GM21737 (cell line): ENCODE measurements around the gene PDE4B.
"Not testable (repeated sequence)": the region's sequence is repeated elsewhere in the genome, so short reads cannot be mapped to it uniquely, and the experiment has no call there.

Source experiments
- ATAC-seq: cut with Tn5 transposase; IDR thresholded peaks from one replicate; pipeline ENCODE4 v1.9.1; 2021; ENCODE audit warnings: mild to moderate bottlenecking, moderate library complexity; ENCODE audit not compliant: unreplicated experiment

The PDE4B gene

DNA sequence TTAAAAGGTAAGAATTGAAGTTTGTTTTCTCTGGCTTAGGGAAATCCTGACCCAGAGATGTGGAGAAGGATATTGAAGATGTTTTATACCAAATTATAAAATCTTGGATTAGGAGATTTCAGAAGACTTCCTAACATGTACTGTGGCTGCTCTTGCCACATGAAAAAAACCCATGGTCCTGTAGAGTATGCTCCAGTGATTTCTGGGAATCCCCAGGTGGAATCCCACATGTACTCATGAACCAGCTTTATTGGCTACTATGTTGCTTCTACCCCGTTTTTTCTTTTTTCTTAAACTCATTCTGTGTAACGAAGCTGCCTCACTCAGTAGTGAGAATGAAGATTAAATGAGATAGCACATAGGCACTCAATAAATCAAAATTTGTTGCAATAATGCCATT is 608.5 kb downstream of the PDE4B start:
- ATAC-seq: no peak

DNA sequence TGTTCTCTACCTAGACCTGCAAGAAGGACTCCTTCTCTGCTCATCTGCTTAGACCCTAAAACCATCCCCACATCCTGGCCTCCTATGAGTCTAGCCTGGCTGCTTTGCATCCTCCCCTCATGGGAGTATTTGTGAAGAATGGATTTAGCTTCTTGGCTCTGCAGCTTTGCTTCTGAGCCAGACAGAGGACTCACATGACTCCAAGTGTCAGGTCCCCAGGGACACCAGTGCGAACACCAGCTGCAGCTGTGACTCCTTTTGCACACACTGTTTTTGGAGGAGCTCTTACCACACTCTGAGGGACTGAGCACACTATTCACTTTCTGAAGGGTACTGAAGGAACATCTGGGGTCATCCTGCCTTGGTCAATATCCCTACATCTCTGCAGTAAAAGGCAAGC is 609.5 kb downstream of the PDE4B start:
- peak; percentile 71 for ATAC-seq

DNA sequence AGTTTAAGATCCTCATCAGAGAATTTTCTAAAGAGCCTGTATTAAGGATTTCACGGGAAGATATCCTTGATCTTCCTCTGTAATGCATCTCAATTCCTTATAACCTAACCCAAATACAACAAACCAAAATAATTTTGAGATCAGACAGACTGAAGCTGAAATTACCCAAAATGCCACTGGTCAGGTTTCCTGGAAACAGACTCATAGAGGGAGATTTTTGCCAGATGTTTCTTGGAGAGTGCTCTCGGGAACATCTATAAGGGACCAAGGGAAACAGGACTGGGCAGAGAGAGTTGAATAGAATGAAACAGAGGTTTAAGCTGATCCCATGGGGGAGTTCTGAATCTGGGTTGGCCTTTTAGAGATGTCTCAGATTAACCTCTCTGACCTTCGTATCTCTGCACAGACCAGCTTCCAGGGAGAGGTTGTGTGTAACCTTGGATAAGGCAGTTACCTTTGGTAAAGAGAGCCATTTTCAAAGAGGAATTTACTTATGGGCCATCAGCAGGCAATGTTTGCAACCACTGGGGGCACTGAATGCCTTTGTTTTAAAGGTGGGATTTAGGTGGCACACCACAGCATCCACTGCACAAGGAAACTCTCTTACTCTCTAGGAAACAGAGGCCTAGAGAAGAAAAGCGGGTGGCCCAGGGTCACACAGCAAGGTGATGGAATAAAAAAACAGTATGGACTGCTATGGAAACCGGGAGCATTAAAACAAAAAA is 610.5 kb downstream of the PDE4B start:
- no peak for ATAC-seq

DNA sequence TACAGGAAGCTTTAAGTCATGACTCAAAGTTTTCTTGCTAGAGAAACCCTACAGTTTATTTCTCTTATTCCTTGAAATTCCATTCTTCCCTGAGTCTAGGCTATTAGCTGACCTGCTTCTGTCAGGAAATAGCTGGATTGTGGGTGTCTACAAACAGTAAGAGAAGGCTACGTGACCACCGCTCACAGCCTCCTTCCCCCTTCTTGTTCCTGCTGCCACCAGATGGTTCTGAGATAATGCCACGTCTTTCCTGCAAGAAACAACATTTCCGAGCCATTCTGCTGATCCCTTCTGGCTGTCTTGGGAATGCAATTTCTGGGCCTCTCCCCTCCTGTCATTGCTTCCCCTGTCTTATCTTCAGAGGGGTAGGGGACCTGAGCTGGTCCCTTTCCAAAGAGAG is 612.4 kb downstream of the PDE4B start:
- ATAC-seq: no peak

DNA sequence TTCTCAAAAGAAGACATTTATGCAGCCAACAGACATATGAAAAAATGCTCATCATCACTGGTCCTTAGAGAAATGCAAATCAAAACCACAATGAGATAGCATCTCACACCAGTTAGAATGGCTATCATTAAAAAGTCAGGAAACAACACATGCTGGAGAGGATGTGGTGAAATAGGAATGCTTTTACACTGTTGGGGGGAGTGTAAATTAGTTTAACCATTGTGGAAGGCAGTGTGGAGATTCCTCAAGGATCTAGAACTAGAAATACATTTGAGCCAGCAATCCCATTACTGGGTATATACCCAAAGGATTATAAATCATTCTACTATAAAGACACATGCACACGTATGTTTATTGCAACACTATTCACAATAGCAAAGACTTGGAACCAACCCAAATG is 618.8 kb downstream of the PDE4B start:
- ATAC-seq: not testable (repeated sequence)

DNA sequence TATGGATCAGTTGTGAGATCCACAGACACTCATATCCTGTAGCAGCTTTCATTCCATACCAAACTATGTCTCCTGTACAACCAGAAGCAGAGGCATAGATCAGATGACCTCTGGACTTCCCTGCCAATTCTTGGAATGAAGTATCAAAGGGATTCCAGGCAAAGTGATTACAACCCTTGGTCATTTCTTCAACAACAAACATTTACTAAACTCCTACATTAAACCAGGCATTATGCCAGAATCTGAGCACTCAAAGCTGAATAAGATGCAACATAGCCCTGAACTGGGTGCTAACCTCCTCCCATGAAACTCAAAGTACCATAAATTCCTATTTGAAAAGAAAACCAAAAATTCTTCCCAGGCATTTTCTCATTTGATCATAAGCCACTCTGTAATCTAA is 620.0 kb downstream of the PDE4B start:
- ATAC-seq: no peak

DNA sequence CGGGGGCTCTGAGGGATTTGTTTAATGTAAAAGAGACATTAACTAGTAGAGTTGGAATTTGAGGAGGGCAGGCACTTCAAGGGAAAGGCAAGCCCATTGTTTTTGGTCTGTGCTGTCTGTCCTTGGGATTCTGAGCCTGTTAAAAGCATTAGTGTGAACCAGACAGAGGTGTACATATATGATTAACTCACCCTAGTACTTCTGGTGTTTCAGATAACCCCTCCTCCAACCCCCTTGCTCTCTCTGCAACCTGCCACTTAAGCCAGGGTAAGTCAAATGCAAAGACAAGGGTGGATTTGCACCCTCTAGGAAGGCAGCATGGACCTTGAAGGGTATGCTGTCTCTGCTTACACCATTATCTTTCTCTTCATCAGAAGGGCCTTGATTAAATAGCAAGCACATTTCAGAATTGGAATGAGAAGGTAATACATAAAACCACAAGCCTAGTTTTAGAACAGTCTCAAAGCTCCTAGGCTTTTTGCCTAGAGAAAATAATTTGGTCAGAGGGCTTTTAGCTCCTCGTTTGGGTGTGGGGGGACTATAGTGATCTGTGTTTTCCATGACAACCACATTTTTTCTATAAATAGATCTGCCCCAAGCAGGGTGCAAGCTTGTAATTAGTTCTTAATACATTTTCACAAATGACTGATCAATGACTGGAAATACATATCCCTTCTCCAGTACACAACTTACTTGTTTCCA is 620.6 kb downstream of the PDE4B start:
- ATAC-seq: peak; percentile 71

DNA sequence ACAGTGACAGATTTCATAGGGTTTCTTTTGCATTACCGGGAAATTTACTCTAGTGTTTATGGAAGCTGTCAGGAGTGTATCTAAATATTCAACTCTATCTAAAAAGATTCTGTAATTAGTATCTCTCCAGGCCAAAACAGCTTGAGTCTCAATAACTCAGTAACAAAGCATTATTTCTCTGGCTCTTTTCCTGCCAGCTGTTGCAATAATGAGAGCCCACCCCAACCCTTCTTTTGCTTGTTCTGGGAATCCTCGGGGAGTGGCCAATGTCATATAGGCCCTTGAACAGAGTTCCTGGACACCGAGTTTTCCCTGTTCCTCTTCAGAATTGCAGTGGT is 621.1 kb downstream of the PDE4B start:
- no peak for ATAC-seq

DNA sequence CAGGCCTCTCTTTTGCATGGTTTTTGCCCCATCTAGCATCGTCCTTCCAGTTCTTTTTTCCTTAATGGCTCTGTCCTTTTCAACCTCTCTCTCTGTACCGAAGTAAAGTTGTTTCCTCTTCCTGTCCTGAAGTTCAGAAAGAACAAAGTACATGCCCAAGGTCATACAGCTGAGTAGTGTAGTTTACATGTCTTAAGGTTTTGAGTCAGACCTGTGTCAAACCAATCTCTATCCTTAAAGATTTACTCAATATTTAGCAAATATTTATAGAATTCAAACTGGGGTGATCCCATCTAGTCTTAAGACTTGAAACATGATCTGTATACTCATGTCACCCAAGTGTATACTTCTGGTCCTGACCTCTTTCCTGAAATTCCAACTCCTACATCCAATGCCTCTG is 622.6 kb downstream of the PDE4B start:
- no peak for ATAC-seq

DNA sequence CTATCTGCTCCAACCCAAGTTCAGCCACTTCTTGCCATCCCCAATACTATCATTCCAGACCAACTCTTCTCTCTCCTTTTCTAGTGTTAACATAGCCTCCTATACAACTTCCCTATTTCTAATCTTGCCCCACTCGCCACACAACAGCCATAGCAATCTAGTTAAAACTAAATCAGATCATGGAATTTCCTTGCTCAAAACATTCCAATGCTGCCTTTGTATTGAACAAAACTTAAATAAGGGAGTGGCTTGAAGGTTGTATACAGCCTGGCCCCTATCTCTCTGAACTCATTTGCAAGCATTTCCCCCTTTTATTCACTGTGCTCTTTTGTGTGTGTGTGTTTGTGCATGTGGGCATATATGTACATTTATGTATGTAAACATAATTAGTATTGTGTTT is 623.2 kb downstream of the PDE4B start:
- ATAC-seq: no peak

DNA sequence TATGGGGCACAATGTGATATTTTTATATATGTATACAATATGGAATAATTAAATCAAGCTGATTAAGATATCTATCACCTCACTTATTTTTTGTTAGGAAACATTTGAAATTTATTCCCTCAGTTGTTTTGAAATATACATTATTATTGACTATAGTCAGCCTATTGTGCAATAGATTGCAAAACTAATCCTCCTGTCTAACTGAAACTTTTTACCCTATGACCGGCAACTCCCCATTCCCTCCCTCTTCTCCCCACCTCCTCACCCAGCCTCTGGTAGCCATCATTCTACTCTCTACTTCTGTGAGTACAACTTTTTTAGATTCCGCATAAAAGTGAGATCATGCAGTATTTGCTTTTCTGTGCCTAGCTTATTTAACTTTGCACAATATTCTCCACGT is 623.6 kb downstream of the PDE4B start:
- ATAC-seq: no peak

DNA sequence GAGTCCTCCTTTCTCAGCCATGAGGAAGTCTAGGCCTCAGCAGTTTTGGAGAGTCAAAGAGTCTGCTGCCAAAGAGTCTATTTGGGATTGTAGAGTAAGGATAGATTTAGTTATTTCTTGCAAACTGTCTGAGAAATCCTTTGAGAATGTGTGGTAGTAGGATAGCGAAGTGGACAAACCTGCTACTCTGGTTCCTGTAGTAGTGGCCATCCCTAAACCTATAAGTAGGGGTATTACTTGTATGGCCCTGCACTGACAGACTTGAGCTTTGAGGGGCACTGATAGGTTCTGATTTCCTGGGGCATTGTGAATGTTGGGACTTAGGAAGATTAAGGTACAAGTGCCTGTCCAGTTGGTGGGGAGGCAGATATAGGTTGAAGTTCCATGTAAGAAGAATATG is 625.3 kb downstream of the PDE4B start:
- no peak for ATAC-seq

DNA sequence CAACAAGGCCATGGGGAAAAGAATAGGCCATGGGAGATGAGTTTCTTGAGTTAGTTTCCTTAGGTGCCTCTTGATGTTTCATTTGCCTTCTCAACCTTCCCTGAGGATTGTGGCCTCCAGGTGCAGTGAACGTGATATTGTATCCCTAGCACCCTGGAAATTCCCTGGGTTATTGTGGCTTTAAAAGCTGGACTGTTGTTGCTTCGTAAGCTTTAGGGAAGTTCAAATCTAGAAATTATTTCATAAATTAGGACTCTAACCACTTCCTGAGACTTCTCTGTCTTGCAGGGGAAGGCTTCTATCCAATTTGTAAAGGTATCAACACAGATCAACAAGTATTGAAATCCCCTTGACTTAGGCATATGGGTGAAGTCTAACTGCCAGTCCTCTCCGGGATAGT is 627.5 kb downstream of the PDE4B start:
- ATAC-seq: not testable (repeated sequence)

DNA sequence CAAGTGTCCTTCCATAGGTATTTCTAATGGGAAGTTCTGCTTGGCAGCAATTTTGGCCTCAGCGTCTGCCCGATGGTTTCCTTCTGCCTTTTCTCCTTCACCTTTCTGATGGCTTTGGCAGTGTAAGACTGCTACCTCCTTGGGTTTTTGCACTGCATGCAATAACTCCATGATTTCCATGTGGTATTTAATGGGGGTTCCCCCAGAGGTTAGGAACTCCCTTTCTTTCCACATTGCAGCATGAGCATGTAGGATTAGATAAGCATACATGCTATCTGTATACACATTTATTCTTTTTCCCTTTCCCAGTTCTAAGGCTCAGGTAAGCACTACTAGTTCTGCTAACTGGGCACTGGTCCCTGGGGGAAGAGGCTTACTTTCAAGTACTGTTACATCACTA is 628.2 kb downstream of the PDE4B start:
- not testable (repeated sequence) for ATAC-seq

DNA sequence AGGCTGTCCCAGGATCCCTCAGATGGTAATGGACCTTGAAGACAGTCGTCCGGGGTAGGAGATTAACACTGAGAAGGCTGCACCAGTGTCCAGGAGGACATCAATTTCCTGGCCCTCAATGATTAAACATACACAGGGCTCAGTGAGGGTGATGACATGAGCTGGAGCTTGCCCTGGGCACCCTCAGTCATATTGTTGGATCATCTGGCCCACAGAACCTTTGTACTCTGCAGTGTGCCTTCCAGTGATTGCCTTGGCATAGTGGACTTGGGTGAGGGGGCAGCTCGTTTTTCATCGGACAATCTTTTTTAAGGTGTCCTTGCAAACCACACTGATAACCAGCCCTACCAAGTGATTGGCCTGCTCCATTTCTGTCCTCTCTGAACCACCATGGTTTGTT is 630.1 kb downstream of the PDE4B start:
- no peak for ATAC-seq
